Mononuclear cell (primary cell): ENCODE results near the gene SPACA5. TPM values are rescaled to one million over a fixed set of nuclear protein-coding genes. Genes with fewer than 3 reads are reported as not detected.

ENCODE experiments used
- H3K27me3 ChIP-seq: 2 replicates; pipeline ENCODE4 v1.6.0; 2011; ENCODE audit warnings: low read length, control low read depth; ENCODE audit not compliant: insufficient read depth
- H3K4me1 ChIP-seq: 2 replicates; pipeline ENCODE4 v1.5.1; 2011; ENCODE audit warnings: mild to moderate bottlenecking, low read length, control low read depth; ENCODE audit not compliant: insufficient read depth
- H3K4me3 ChIP-seq: 2 replicates; pipeline ENCODE4 v1.5.1; 2011; ENCODE audit warnings: mild to moderate bottlenecking, low read length, moderate library complexity
- H3K9me3 ChIP-seq: 2 replicates; pipeline ENCODE4 v1.5.1; 2011; ENCODE audit warnings: low read depth, mild to moderate bottlenecking, control low read depth, low read length
- total RNA-seq: library from RNA; depleted of rRNA; stranded (reverse); fragments of >200 nt; gene quantifications from one replicate; pipeline ENCODE4 v1.2.3, GENCODE V29; 2012

SPACA5 gene
- total RNA-seq, 1 donor = not detected

DNA sequence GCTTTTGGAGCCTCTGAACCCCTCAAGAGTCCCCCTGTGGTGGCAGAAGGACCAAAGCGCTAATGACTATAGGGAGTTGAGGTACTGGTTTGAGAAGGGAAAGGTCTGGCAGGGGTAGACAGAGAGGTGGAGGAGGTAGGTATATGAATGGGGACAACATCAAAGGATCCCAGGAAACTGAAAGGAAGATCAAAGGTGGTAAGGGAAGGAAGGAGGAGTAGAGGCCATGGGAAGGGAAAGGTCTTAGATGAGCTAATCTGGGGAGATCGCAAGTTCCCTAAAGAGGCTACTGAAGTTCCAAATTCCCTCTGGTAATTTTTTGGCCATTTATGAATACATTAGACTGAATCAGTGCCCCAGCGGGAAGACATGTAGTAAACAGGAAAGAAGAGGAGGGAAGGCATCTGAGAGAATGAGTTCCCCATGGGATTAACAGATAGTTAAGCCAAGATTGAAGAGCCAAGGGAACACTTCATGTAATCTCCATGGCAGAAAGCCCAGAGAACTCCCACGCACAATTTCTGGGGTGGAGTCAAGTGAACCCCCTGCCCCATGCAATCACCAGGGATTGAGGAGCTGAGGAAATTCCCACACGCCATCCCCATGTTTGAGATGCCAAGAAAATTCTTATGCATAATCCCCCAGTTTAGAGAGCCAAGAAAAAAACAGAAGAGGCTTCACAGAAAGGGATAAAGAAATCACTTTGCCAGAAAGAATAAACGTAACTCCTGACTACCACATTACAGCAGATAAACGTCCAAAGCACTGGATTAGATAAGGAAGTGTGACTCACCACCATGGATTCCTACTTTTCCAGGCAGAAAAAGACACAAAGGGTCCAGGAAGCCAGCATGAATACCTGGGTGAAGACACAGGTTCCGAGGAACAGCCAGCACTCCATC is 38.9 kb downstream of the SPACA5 start:
- Histone ChIP-seq H3K9me3 (no peaks in the 10 kb centered on the region), H3K4me1 (no peaks in the 10 kb centered on the region)

DNA sequence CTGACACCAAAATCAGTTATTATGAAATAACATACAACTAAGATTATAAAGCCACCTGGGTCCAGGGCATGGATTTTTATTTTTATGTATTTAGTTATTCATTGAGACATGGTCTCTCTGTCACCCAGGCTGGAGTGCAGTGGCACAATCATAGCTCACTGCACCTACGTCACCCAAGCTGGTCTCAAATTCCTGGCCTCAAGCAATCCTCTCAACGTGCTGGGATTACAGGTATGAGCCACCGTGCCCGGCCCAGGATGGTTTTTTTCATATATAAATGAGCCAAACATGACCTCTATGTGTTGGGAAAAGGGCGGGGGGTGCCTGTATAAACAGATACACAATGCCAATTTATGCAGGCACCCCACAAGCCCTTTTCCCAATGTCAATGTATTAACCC is 40.1 kb downstream of the SPACA5 start:
- Histone ChIP-seq H3K4me1 (no peaks in the 10 kb centered on the region), H3K27me3 (no peaks in the 10 kb centered on the region), H3K9me3 (no peaks in the 10 kb centered on the region), H3K4me3 (no peak overlapping the region)

More for the DNA sequence above, 38.9 kb downstream of the SPACA5 start:
- Histone ChIP-seq H3K27me3 (no peaks in the 10 kb centered on the region), H3K4me3 (no peak overlapping the region)

DNA sequence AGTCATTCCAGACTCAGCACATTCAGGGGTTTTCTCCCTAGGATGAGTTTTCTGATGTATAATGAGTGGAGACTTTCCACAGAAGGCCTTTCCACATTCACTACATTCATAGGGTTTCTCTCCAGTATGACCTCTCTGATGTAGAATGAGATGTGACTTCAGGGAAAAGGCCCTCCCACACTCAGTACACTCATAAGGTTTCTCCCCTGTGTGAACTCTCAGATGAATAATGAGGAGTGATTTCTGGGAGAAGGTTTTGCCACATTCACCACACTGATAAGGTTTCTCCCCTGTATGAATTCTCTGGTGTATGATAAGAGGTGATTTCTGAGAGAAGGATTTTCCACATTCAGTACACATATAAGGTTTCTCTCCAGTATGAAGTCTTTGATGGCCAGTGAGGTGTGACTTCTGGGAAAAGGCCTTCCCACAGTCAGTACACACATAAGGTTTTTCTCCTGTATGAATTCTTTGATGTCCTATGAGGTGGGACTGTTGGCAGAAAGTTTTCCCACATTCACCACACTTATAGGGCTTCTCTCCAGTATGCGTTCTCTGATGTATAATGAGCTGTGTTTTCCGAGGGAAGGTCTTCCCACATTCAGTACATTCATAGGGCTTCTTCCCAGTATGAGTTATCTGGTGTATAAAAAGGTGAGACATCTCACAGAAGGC is 52.0 kb downstream of the SPACA5 start:
- Histone ChIP-seq H3K9me3 (peaks cover 18% of the 10 kb centered on the region), H3K4me1 (no peaks in the 10 kb centered on the region), H3K4me3 (no peak overlapping the region), H3K27me3 (no peaks in the 10 kb centered on the region)

DNA sequence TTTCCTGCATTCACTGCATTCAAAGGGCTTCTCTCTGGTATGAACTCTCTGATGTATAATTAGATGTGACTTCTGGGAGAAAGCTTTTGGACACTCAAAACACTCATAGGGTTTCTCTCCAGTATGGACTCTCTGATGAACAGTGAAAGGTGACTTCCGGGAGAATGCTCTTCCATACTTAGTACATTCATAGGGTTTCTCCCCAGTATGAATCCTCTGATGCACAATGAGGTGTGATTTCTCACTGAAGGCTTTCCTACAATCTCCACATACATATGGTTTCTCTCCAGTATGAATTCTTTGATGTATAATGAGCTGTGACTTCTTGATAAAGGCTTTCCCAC is 52.5 kb downstream of the SPACA5 start:
- Histone ChIP-seq H3K9me3 (peaks cover 18% of the 10 kb centered on the region), H3K27me3 (no peaks in the 10 kb centered on the region), H3K4me3 (no peak overlapping the region), H3K4me1 (no peaks in the 10 kb centered on the region)

Other genes starting within 250 kb of the SPACA5 start
- gene ZNF81, start 170.1 kb upstream of the SPACA5 start, total RNA-seq = 3.7 TPM
- gene ZNF182, start 3.0 kb upstream of the SPACA5 start, total RNA-seq = 4.6 TPM
- gene ZNF630, start 64.7 kb downstream of the SPACA5 start, total RNA-seq = 1.6 TPM
- gene SPACA5B, start 123.6 kb downstream of the SPACA5 start, total RNA-seq = not detected
- gene SSX5, start 189.8 kb downstream of the SPACA5 start, total RNA-seq = not detected
- not detected for gene SSX1, start 248.4 kb downstream of the SPACA5 start, total RNA-seq